Measurements from ENCODE around the gene SCAI.
A peak's percentile ranks its signal among the peaks of the same experiment; 100 is the strongest.
"Not testable (repeated sequence)": the region's sequence is repeated elsewhere in the genome, so short reads cannot be mapped to it uniquely, and the experiment has no call there.

Gene SCAI

GRCh38 chr9:125143377-125144090 lies at the start of gene SCAI:
TSS of gene SCAI (minus strand) at chr9:125143528. CDS start at chr9:125143437, 91 bp downstream.
- DNase-seq (ENCODE audit: low read depth): peak; percentile 97

- DNase-seq (ENCODE audit: low read depth): no peak
Measured at GRCh38 chr9:125190361-125190801, 47.1 kb upstream of the SCAI start.

- peak; percentile 97 for DNase-seq (ENCODE audit: low read depth)
Measured at GRCh38 chr9:125189361-125190289, 46.3 kb upstream of the SCAI start, which contains the start of gene PPP6C. TSS of gene PPP6C (minus strand) at chr9:125189803. CDS start at chr9:125189718, 85 bp downstream.

GRCh38 chr9:125189011-125189360 lies 45.7 kb upstream of the SCAI start:
- no peak for DNase-seq (ENCODE audit: low read depth)

GRCh38 chr9:125183561-125183960 lies 40.2 kb upstream of the SCAI start:
- DNase-seq (ENCODE audit: low read depth): no peak

GRCh38 chr9:125183054-125183453 lies 39.7 kb upstream of the SCAI start:
- DNase-seq (ENCODE audit: low read depth): no peak

- DNase-seq (ENCODE audit: low read depth): not testable (repeated sequence)
Measured at GRCh38 chr9:125181756-125182155, 38.4 kb upstream of the SCAI start.

GRCh38 chr9:125180876-125181275 lies 37.5 kb upstream of the SCAI start:
- DNase-seq (ENCODE audit: low read depth): no peak

- not testable (repeated sequence) for DNase-seq (ENCODE audit: low read depth)
Measured at GRCh38 chr9:125179776-125180175, 36.4 kb upstream of the SCAI start.

- no peak for DNase-seq (ENCODE audit: low read depth)
Measured at GRCh38 chr9:125177888-125178287, 34.6 kb upstream of the SCAI start.

- DNase-seq (ENCODE audit: low read depth): no peak
Measured at GRCh38 chr9:125176636-125177035, 33.3 kb upstream of the SCAI start.

GRCh38 chr9:125172031-125172755 lies 28.9 kb upstream of the SCAI start:
- DNase-seq (ENCODE audit: low read depth): no peak

- DNase-seq (ENCODE audit: low read depth): no peak
Measured at GRCh38 chr9:125169895-125170294, 26.6 kb upstream of the SCAI start.

- DNase-seq (ENCODE audit: low read depth): no peak
Measured at GRCh38 chr9:125166762-125167161, 23.4 kb upstream of the SCAI start.

- DNase-seq (ENCODE audit: low read depth): not testable (repeated sequence)
Measured at GRCh38 chr9:125162891-125163290, 19.6 kb upstream of the SCAI start.

- DNase-seq (ENCODE audit: low read depth): no peak
Measured at GRCh38 chr9:125161284-125161918, 18.1 kb upstream of the SCAI start.

GRCh38 chr9:125160750-125161149 lies 17.4 kb upstream of the SCAI start:
- no peak for DNase-seq (ENCODE audit: low read depth)

GRCh38 chr9:125156551-125156950 lies 13.2 kb upstream of the SCAI start:
- no peak for DNase-seq (ENCODE audit: low read depth)

GRCh38 chr9:125153712-125154367 lies 10.5 kb upstream of the SCAI start:
- DNase-seq (ENCODE audit: low read depth): no peak

- no peak for DNase-seq (ENCODE audit: low read depth)
Measured at GRCh38 chr9:125151730-125152129, 8.4 kb upstream of the SCAI start.

Measured in activated T-cell treated with anti-CD3 and anti-CD28 coated beads for 48 hours (primary cell).